ENCODE measurements around the gene TYW3. TPM values are rescaled to one million over a fixed set of nuclear protein-coding genes. Genes with fewer than 3 reads are reported as not detected.

The TYW3 gene
- total RNA-seq = 10 to 100 TPM; 39.9 to 41.8 TPM

GRCh38 chr1:74732960-74733603, at the start of gene TYW3, which contains the start of gene CRYZ:
TYW3 (plus strand) TSS chr1:74733152; CDS start chr1:74733245, 93 bp downstream.
CRYZ (minus strand) TSS chr1:74733050; CDS start chr1:74724821, 8,229 bp downstream.
- CTCF ChIA-PET = interaction anchor here (1.2 to 1.7 kb wide), 2 partner anchors 27 to 31 kb away, joined by 3 to 4 read pairs; no protein-coding TSS in a partner anchor
- POLR2A ChIA-PET = interaction anchor here (1.2 to 1.4 kb wide), 2 partner anchors 31 to 1053 kb away, joined by 5 read pairs; partner anchors contain the start of gene RABGGTB

- CTCF ChIA-PET = no interaction called here
- POLR2A ChIA-PET = no interaction called here
Observed at GRCh38 chr1:74683656-74684055, 49.3 kb upstream of the TYW3 start.

- ChIA-PET CTCF (no interaction called here), POLR2A (no interaction called here)
Observed at GRCh38 chr1:74684301-74684700, 48.7 kb upstream of the TYW3 start.

- ChIA-PET CTCF (no interaction called here), POLR2A (no interaction called here)
Observed at GRCh38 chr1:74686928-74687327, 46.0 kb upstream of the TYW3 start.

- CTCF ChIA-PET = interaction anchor here (0.7 to 1.0 kb wide), 4 partner anchors 9 to 32 kb away, joined by 3 to 5 read pairs (median 4); partner anchors contain the start of gene ERICH3
- POLR2A ChIA-PET = no interaction called here
Observed at GRCh38 chr1:74689621-74690363, 43.2 kb upstream of the TYW3 start.

GRCh38 chr1:74690364-74690696, 42.6 kb upstream of the TYW3 start:
- POLR2A ChIA-PET = no interaction called here
- CTCF ChIA-PET = no interaction called here

- POLR2A ChIA-PET = no interaction called here
- CTCF ChIA-PET = no interaction called here
Observed at GRCh38 chr1:74690909-74691308, 42.0 kb upstream of the TYW3 start.

- CTCF ChIA-PET = no interaction called here
- POLR2A ChIA-PET = no interaction called here
Observed at GRCh38 chr1:74693473-74693872, 39.5 kb upstream of the TYW3 start.

- CTCF ChIA-PET = interaction anchor here (1.5 kb wide), 1 partner anchor 9 kb away, joined by 4 read pairs; no protein-coding TSS in a partner anchor
Observed at GRCh38 chr1:74697832-74698231, 35.1 kb upstream of the TYW3 start.

GRCh38 chr1:74699331-74699730, 33.6 kb upstream of the TYW3 start:
- CTCF ChIA-PET = interaction anchor here (1.5 kb wide), 1 partner anchor 10 kb away, joined by 4 read pairs; no protein-coding TSS in a partner anchor
- POLR2A ChIA-PET = no interaction called here

More at GRCh38 chr1:74697832-74698231, 35.1 kb upstream of the TYW3 start:
- POLR2A ChIA-PET = no interaction called here

- ChIA-PET POLR2A (no interaction called here), CTCF (no interaction called here)
Observed at GRCh38 chr1:74703386-74704182, 29.4 kb upstream of the TYW3 start.

- ChIA-PET CTCF (no interaction called here), POLR2A (no interaction called here)
Observed at GRCh38 chr1:74712881-74713280, 20.1 kb upstream of the TYW3 start.

- POLR2A ChIA-PET = no interaction called here
- CTCF ChIA-PET = no interaction called here
Observed at GRCh38 chr1:74713849-74714248, 19.1 kb upstream of the TYW3 start.

GRCh38 chr1:74714429-74715235, 18.3 kb upstream of the TYW3 start:
- POLR2A ChIA-PET = interaction anchor here (0.6 kb wide), 1 partner anchor 1514 kb away, joined by 4 read pairs; no protein-coding TSS in a partner anchor
- CTCF ChIA-PET = interaction anchor here (1.4 kb wide), 1 partner anchor 9 kb away, joined by 3 read pairs; no protein-coding TSS in a partner anchor

- CTCF ChIA-PET = interaction anchor here (1.4 kb wide), 1 partner anchor 8 kb away, joined by 3 read pairs; no protein-coding TSS in a partner anchor
- POLR2A ChIA-PET = no interaction called here
Observed at GRCh38 chr1:74715236-74715502, 17.8 kb upstream of the TYW3 start.

GRCh38 chr1:74715806-74716205, 17.1 kb upstream of the TYW3 start:
- POLR2A ChIA-PET = no interaction called here
- CTCF ChIA-PET = interaction anchor here (1.4 kb wide), 1 partner anchor 7 kb away, joined by 3 read pairs; no protein-coding TSS in a partner anchor

GRCh38 chr1:74716822-74717221, 16.1 kb upstream of the TYW3 start:
- POLR2A ChIA-PET = no interaction called here

GRCh38 chr1:74717626-74718025, 15.3 kb upstream of the TYW3 start:
- ChIA-PET CTCF (no interaction called here), POLR2A (no interaction called here)

More at GRCh38 chr1:74716822-74717221, 16.1 kb upstream of the TYW3 start:
- CTCF ChIA-PET = no interaction called here

GRCh38 chr1:74726063-74726462, 6.9 kb upstream of the TYW3 start:
- ChIA-PET POLR2A (no interaction called here), CTCF (no interaction called here)

GRCh38 chr1:74728736-74729135, 4.2 kb upstream of the TYW3 start:
- ChIA-PET POLR2A (no interaction called here), CTCF (no interaction called here)
